NCI-H1930 (cell line): ENCODE measurements around the gene HOXA13.
A peak's percentile ranks its signal among the peaks of the same experiment; 100 is the strongest.

ENCODE experiments used
- DNase-seq, 2 experiments: peaks; one replicate each; lab custom pipeline; 2025; lab: John Stamatoyannopoulos, UW

The HOXA13 gene

GRCh38 chr7:27159266-27160144, 40.4 kb downstream of the HOXA13 start:
- no peak for DNase-seq

- no peak for DNase-seq
These were observed 41.2 kb downstream of the HOXA13 start for GRCh38 chr7:27158436-27159265.

GRCh38 chr7:27157702-27158431, 42.0 kb downstream of the HOXA13 start:
- DNase-seq: no peak

DNA sequence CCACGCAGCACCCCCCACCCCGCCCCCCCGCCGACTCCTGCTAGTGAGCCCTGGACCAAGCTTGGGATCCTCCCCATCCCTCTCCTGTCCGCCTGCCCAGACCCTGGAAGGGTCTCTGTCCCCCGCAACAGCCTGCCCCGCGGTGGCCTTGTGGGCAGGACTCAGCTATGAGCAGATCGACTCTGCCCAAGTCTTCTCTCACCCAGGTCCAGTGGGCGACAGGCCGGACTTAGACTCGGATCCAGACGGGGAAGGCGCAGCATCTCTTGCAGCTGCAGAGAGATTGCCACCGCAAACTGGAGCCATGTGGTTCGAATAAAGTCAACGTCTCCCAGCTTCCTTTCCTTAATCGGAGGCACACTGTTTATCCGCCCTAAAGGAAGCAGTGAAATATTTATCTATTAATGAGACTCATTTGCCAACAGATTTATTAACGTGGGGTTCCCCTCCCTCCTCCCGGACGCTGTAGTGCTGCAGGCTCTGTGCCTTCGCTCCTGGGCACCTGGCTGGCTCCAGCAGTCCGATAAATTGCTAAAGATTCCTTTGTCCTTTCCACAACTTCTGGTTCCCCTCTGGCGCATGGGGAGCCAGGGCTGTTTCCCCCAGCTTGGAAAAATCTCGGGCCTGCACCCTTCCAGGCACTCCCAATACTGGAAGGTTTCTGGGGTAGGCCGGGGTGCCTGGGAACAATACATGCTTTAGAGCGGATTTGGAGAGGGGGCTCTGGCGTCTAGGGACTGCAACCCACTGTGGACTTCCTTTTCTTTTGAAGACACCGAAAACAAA, 42.8 kb downstream of the HOXA13 start:
- no peak for DNase-seq

DNA sequence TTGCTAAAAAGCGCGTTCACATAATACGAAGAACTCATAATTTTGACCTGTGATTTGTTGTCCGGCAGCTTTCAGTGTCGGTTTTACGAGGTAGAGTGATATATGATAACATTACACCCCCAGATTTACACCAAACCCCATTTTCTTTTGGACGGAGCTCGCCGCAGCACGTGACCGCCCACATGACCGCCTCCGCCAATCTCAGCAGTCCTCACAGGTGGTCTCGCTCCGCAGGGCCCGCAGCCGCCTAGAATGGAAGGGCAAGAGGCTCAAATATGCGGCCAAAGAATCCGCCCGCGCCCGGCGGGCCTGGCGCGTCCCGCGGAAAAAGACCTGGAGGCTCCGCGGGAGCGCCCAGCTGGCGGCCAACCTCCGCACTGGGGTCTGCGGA, 43.4 kb downstream of the HOXA13 start, which contains the start of gene HOXA7:
Gene HOXA7, minus strand, starts transcription at position 168 of the 391 bp plus-strand sequence. Its CDS starts 130 bp downstream, at position 38.
- DNase-seq: peak; percentile 53 to 65

- DNase-seq: peak in 1 of 2 experiments; percentile 28
These were observed 43.9 kb downstream of the HOXA13 start for GRCh38 chr7:27155816-27156507.

GRCh38 chr7:27154901-27155815, 44.7 kb downstream of the HOXA13 start:
- no peak for DNase-seq

DNA sequence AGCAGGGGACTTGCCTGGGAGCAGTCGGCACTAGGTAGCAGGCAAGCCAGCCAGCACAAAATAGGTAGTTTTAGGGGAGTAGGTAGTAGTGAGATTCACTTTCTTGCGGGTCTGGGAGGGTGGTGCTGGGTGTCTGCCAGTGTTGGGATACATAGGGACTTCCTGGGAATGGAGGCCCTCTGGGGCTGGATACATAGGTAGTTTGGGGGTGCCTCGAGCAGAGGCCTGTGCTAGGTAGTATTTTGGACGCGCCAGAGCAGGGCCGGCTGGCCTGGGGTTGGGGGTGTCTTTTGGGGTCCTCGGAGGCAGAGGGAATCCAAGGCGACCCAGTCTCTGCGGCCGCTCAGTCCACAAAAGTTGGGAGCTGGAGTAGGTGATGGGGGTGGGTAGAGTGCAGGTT, 45.5 kb downstream of the HOXA13 start:
- DNase-seq: no peak

DNA sequence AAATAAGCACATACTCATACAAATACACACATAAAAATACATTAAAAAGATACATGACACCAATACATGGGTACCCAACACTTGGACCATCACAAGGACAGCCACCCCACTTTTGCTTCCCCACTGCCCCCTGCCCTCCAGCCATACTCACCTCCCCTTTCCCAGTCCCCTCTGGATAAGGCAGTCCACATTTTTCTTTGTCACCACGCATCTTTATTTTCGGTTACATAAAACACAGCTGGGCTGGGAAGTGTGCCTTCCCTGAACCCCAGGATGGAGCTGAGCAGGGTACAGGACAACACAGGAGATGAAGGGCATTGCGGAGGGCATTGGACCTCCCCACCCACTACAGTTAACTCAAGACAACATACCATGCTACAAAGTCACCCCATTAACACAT, 46.4 kb downstream of the HOXA13 start:
- no peak for DNase-seq

DNA sequence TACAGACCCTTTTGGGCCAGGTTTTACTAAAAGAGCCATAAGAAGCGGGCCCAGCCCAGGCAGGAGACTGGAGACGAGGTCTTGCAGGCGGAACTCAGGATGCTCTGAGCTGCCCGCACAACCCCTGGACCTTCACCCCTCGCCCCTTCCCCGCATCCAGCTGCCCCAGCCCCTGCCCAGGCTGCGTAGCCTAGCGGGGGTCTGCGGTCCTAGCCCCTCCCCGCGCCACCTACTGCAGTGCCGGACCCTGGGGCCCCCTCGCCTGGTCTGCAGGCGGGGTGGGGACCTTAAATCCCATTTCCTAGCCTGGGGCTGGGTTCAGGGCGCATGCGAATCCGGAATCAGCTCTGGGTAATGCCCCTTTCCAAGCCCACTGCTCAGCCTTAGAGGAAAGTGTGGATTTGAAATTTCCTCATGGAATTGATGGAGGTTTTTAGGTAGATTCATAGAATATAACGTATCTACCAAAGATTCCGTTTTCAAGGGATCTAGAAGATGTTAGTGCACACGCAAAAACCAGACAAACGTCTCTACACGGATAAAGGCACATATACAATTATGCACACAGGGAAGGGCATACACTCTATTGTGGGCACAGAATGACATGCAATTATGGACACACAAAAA, 47.0 kb downstream of the HOXA13 start:
- no peak for DNase-seq

DNA sequence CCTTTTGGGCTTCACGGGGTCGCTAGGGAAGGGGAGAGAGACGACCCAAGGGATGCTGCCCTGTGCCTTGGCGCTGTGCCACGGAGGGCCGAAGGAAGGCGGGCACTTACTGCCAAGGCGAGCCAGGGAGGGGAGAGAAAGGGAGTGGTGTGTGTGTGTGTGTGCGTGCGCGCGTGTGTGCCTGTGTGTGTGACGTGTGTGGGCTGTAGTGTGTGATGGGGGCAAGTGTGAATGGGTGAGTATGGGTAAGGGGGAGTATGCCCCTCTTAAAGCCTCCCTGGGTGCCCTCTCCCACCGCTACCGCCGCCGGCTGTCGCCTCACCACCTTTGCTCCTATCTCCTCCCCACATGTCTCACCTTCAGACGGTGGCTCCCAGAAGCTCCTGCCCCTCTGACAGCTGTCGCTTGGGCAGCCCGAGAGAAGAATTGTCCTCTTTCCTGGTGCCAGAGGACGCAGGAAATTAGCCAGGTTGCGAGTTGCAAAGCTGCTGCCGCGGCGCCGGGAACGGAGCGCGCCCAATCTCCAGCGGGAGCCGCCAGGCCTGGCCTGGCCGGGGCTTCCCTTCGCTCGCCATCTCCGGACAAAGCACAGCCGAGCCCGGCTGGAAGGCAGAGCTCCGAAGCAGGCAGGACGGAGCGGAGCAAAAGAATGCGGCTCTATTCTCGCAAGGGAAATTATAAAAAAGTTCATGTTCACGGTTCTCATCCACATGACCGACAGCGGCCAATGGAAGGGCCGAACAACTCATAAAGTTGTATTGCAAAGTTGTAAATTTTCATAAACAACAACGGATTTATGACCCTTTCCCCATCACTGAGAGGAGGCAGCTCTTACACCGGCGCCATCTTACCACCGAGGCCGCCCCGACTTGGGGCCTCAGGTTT, 47.7 kb downstream of the HOXA13 start, which contains the start of gene HOXA3:
Gene HOXA3, minus strand, starts transcription at position 653 of the 885 bp plus-strand sequence. CDS start 41,943 bp downstream, outside the sequence.
- DNase-seq: no peak

- DNase-seq: peak in 1 of 2 experiments; percentile 24
These were observed 48.5 kb downstream of the HOXA13 start for GRCh38 chr7:27151341-27151930.

GRCh38 chr7:27150568-27151340, 49.1 kb downstream of the HOXA13 start:
- peak; percentile 44 to 64 for DNase-seq

- no peak for DNase-seq
These were observed 49.9 kb downstream of the HOXA13 start for GRCh38 chr7:27149842-27150567.

GRCh38 chr7:27148756-27149641, 50.9 kb downstream of the HOXA13 start:
- no peak for DNase-seq
